B cell (primary cell): ENCODE data around the gene LKAAEAR1. TPM values are rescaled to one million over a fixed set of nuclear protein-coding genes. Genes with fewer than 3 reads are reported as not detected.
A peak's percentile ranks its signal among the peaks of the same experiment; 100 is the strongest.

Source experiments
- ATAC-seq: fragments of 200-7000 bp; cut with Tn5 transposase; one replicate; pipeline ENCODE4 v1.10.0; 2021; ENCODE audit warnings: low read depth, mild to moderate bottlenecking, moderate number of reproducible peaks, moderate library complexity
- CTCF ChIA-PET: fragments of 350-600 bp; sonication (Branson Sonifier 250); formaldehyde crosslinking; loops from one replicate; lab custom pipeline; 2021; ENCODE audit warnings: antibody characterized with exemption, inconsistent platforms; lab: Charles Lee
- POLR2A ChIA-PET: fragments of 350-600 bp; sonication (Branson Sonifier 250); formaldehyde crosslinking; loops from one replicate; lab custom pipeline; 2021; ENCODE audit warnings: antibody characterized with exemption; lab: Charles Lee
- DNase-seq: peaks from one replicate; pipeline ENCODE4 v3.0.0; 2013
- H2AFZ ChIP-seq: 2 replicates; pipeline ENCODE4 v1.6.1; 2012; ENCODE audit warnings: mild to moderate bottlenecking, low read depth, low read length; ENCODE audit not compliant: insufficient read depth, poor library complexity, severe bottlenecking
- H3K27ac ChIP-seq, 2 donors: 1 replicate in 1 of 2; 2 replicates in 1 of 2; pipeline ENCODE4 v1.5.1; 2012 to 2013; ENCODE audit warnings: low read length in 2 of 2, mild to moderate bottlenecking in 2 of 2, moderate library complexity in 1 of 2
- H3K27me3 ChIP-seq, 4 experiments: fragments of 200-600 bp in 1 of 4; sonication (generic) in 1 of 4; replicated peaks in 1 of 4; 1 replicate in 2 of 4; 2 replicates in 2 of 4; pipeline versions ENCODE4 v1.6.1 to v1.7.0; 2013 to 2016; ENCODE audit warnings: low read length in 3 of 4, mild to moderate bottlenecking in 2 of 4, mixed read lengths in 1 of 4, moderate library complexity in 1 of 4; ENCODE audit not compliant: insufficient read depth in 4 of 4, control insufficient read depth in 3 of 4; ENCODE audit errors: control extremely low read depth in 1 of 4
- H3K36me3 ChIP-seq, 2 experiments: replicated peaks in 1 of 2; 1 replicate in 1 of 2; 2 replicates in 1 of 2; pipeline versions ENCODE4 v1.6.1 to v1.7.1; 2013; ENCODE audit warnings: low read length in 1 of 2; ENCODE audit not compliant: insufficient read depth in 2 of 2, control insufficient read depth in 1 of 2; ENCODE audit errors: control extremely low read depth in 1 of 2, extremely low read depth in 1 of 2
- H3K4me1 ChIP-seq, 2 donors: fragments of 200-600 bp in 1 of 2; sonication (generic) in 1 of 2; 1 replicate in 1 of 2; 2 replicates in 1 of 2; pipeline versions ENCODE4 v1.5.1 to v1.6.1; 2013 to 2017; ENCODE audit warnings: low read length in 2 of 2; ENCODE audit not compliant: control insufficient read depth in 2 of 2, insufficient read depth in 2 of 2
- H3K4me2 ChIP-seq: replicated peaks from 2 replicates; pipeline ENCODE3; 2012; ENCODE audit warnings: mild to moderate bottlenecking, low read depth, low read length; ENCODE audit not compliant: poor library complexity, severe bottlenecking
- H3K4me3 ChIP-seq, 5 experiments: fragments of 200-600 bp in 1 of 5; sonication (generic) in 1 of 5; 1 replicate in 3 of 5; 2 replicates in 2 of 5; pipeline versions ENCODE4 v1.5.1 to v1.7.0; 2011 to 2016; ENCODE audit warnings: low read length in 4 of 5, mild to moderate bottlenecking in 4 of 5, low read depth in 2 of 5, control low read depth in 1 of 5, moderate library complexity in 1 of 5; ENCODE audit not compliant: insufficient read depth in 1 of 5; ENCODE audit errors: control extremely low read depth in 1 of 5, extremely low read depth in 1 of 5
- H3K79me2 ChIP-seq: fragments of 200-600 bp; sonication (generic); one replicate; pipeline ENCODE4 v1.6.0; 2016; ENCODE audit warnings: low read length; ENCODE audit not compliant: control insufficient read depth, insufficient read depth
- H3K9ac ChIP-seq: fragments of 200-600 bp; sonication (generic); 2 replicates; pipeline ENCODE4 v1.6.1; 2017; ENCODE audit warnings: mild to moderate bottlenecking, low read length, moderate library complexity
- H3K9me3 ChIP-seq, 3 donors: one replicate each; pipeline versions ENCODE4 v1.6.1 to v1.7.1; 2013; ENCODE audit warnings: low read length in 2 of 3; ENCODE audit not compliant: control insufficient read depth in 2 of 3, insufficient read depth in 1 of 3; ENCODE audit errors: control extremely low read depth in 1 of 3
- H4K20me1 ChIP-seq: 2 replicates; pipeline ENCODE4 v1.6.0; 2012; ENCODE audit warnings: mild to moderate bottlenecking, low read length; ENCODE audit not compliant: insufficient read depth, control insufficient read depth, poor library complexity, severe bottlenecking
- H3K27ac Mint-ChIP-seq: one replicate; pipeline ENCODE4 v1.8.0; 2021; ENCODE audit warnings: mixed read lengths
- H3K27me3 Mint-ChIP-seq: one replicate; pipeline ENCODE4 v1.8.0; 2021; ENCODE audit warnings: mixed read lengths
- H3K4me1 Mint-ChIP-seq: one replicate; pipeline ENCODE4 v1.8.0; 2021; ENCODE audit warnings: mixed read lengths
- H3K4me3 Mint-ChIP-seq: one replicate; pipeline ENCODE4 v1.8.0; 2021; ENCODE audit warnings: mixed read lengths
- H3K9me3 Mint-ChIP-seq: one replicate; pipeline ENCODE4 v1.8.0; 2022; ENCODE audit warnings: mixed read lengths; ENCODE audit not compliant: insufficient read depth
- CTCF ChIP-seq: fragments of 200-600 bp; IDR thresholded peaks from one replicate; pipeline ENCODE4 v1.8.0; 2022; ENCODE audit warnings: antibody characterized with exemption, mild to moderate bottlenecking
- EZH2 ChIP-seq: IDR thresholded peaks from 2 replicates; pipeline ENCODE4 v1.6.1; 2012; ENCODE audit warnings: borderline replicate concordance, low read depth, mild to moderate bottlenecking, moderate library complexity, low read length; ENCODE audit not compliant: insufficient read depth, poor library complexity, severe bottlenecking
- WGBS: methylation state at CpG from one replicate; pipeline ENCODE4 v1.1.5; 2013; ENCODE audit warnings: missing lambda C conversion rate; ENCODE audit not compliant: insufficient coverage; 5-methylcytosine and 5-hydroxymethylcytosine counted together
- intact Hi-C: fragments of 100-400 bp; cut with micrococcal nuclease; formaldehyde crosslinking; loops from one replicate; pipeline ENCODE4 v1.10.0; 2022
- polyA plus RNA-seq: library from polyadenylated mRNA; depleted of rRNA; stranded (reverse); fragments of >200 nt; gene quantifications from 2 replicates; pipeline ENCODE4 v1.2.3, GENCODE V29; 2012
- total RNA-seq, 2 donors: library from RNA; stranded (reverse); fragments of 120-200 nt in 1 of 2; gene quantifications; 1 replicate in 1 of 2; 2 replicates in 1 of 2; pipeline versions ENCODE4 v1.2.3 to v1.2.4, GENCODE V29; 2013 to 2022

Gene LKAAEAR1
- total and polyA plus RNA-seq, 2 donors (not counting 1 experiment from before 2014, with no cell fraction given): 1.9 TPM; not detected in 1

- peaks cover 20% of the 10 kb centered on the region for H3K79me2 ChIP-seq
- Mint-ChIP-seq H3K27ac (peak within 1 kb of the TSS; percentile 93), H3K9me3 (no peaks in the 10 kb centered on the region), H3K4me3 (peak within 1 kb of the TSS; percentile 87), H3K4me1 (peaks cover 57% of the 10 kb centered on the region), H3K27me3 (no peaks in the 10 kb centered on the region)
- peak within 1 kb of the TSS; percentile 65 for H2AFZ ChIP-seq
- no peaks in the 10 kb centered on the region for H3K9me3 ChIP-seq
- peaks cover 46 to 75% of the 10 kb centered on the region in 2 donors for H3K4me1 ChIP-seq
- peaks cover 0 to 19% of the 10 kb centered on the region in 2 experiments for H3K36me3 ChIP-seq
- TF ChIP-seq CTCF: no peak
- TF ChIP-seq EZH2: no peak
- ChIA-PET POLR2A (interaction anchor here (0.6 to 5.5 kb wide), 10 partner anchors 10 to 332 kb away, joined by 3 to 55 read pairs (median 6); partner anchors contain the start of genes SAMD10 and TCEA2), CTCF (interaction anchor here (0.6 to 11.8 kb wide), 12 partner anchors 10 to 100 kb away, joined by 3 to 220 read pairs (median 4); partner anchors contain the start of genes NPBWR2 and SAMD10)
- H3K9ac ChIP-seq: peak within 1 kb of the TSS; percentile 85
- ATAC-seq: peak; percentile 46
- peak within 1 kb of the TSS; percentile 96 for H3K4me2 ChIP-seq
- peaks cover 0 to 3% (median under 1%) of the 10 kb centered on the region in 4 experiments for H3K27me3 ChIP-seq
- H4K20me1 ChIP-seq: peaks cover 52% of the 10 kb centered on the region
- H3K27ac ChIP-seq: peak within 1 kb of the TSS; percentile 77 to 94
- peak; percentile 95 for DNase-seq
- intact Hi-C loops: loop anchor here (1.0 to 5.0 kb wide), 5 partner anchors 16 to 178 kb away; partner anchors contain the start of genes PCMTD2, PRPF6, TCEA2 and UCKL1
- under 1% methylated on average over 68 of the region's 73 CpGs for WGBS
- peak within 1 kb of the TSS; percentile 80 to 98 (median 96) for H3K4me3 ChIP-seq
These were observed 4.8 kb downstream of the LKAAEAR1 start, which contains the start of gene RGS19 for GRCh38 chr20:64079273-64080012. TSS of gene RGS19 (minus strand) at chr20:64079518. CDS start at chr20:64076886, 2,632 bp downstream.
